GM12865 (cell line): ENCODE measurements around the gene TIMMDC1.

Source experiments
- DNase-seq: peaks from one replicate; pipeline ENCODE4 v3.0.0; 2010; ENCODE audit warnings: low read depth
- H3K4me3 ChIP-seq: 2 replicates; pipeline ENCODE4 v1.5.1; 2011; ENCODE audit warnings: mild to moderate bottlenecking, low read depth, low read length, control low read depth
- TF ChIP-seq, protein P1 (sequence below): IDR thresholded peaks from 2 replicates; pipeline ENCODE4 v1.5.1; 2011; ENCODE audit warnings: low read length, control low read depth, low read depth, inconsistent platforms; ENCODE audit not compliant: insufficient read depth; ENCODE audit errors: missing control alignments

The TIMMDC1 gene

DNA sequence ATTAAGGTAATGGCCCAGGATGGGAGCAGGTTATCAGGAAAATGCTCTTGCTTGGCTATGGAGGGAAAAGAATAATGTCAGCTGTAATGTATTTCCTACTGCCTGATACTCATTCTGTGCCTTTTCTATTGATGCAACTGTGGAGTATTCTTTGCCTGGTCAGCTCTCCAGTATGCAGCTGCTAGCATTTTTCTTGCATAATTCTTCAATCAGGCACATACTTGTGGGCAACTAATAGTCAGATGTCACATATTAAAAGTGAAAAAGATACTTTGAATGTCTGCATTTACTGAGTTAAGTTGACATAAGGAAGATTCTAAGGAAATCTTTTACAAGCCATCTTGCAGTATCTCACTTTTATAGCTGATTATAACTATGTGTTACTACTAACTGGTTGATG is 31.5 kb downstream of the TIMMDC1 start:
- TF ChIP-seq, protein P1, sequence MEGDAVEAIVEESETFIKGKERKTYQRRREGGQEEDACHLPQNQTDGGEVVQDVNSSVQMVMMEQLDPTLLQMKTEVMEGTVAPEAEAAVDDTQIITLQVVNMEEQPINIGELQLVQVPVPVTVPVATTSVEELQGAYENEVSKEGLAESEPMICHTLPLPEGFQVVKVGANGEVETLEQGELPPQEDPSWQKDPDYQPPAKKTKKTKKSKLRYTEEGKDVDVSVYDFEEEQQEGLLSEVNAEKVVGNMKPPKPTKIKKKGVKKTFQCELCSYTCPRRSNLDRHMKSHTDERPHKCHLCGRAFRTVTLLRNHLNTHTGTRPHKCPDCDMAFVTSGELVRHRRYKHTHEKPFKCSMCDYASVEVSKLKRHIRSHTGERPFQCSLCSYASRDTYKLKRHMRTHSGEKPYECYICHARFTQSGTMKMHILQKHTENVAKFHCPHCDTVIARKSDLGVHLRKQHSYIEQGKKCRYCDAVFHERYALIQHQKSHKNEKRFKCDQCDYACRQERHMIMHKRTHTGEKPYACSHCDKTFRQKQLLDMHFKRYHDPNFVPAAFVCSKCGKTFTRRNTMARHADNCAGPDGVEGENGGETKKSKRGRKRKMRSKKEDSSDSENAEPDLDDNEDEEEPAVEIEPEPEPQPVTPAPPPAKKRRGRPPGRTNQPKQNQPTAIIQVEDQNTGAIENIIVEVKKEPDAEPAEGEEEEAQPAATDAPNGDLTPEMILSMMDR: no peak
- H3K4me3 ChIP-seq: no peak overlapping the region
- DNase-seq: no peak

GRCh38 chr3:119530456-119530855 is 32.1 kb downstream of the TIMMDC1 start:
- TF ChIP-seq, protein P1: no peak
- no peak for DNase-seq
- no peak overlapping the region for H3K4me3 ChIP-seq

DNA sequence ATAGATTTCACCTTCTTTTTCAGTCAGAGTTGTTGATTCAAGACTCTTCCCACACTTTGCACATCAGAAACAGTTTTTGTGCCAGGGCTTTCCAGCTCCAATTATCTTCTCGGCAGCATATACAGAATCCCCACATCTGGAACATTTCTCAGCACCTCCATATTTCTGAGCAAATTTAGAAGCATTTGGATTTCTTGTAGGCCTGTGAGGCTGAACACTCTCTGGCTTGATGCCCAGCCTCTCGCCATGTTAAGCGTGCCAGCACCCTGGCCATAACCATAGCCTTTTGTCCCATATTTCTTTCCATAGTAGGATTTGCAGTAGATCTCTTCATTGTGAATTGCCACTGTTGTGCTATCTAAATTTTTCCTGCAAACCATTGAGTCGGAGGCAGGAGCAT is 32.8 kb downstream of the TIMMDC1 start:
- no peak for DNase-seq
- H3K4me3 ChIP-seq: no peak overlapping the region
- TF ChIP-seq, protein P1: no peak

GRCh38 chr3:119534296-119534695 is 35.9 kb downstream of the TIMMDC1 start:
- TF ChIP-seq, protein P1: no peak
- H3K4me3 ChIP-seq: no peak overlapping the region
- DNase-seq: no peak

GRCh38 chr3:119536757-119537156 is 38.4 kb downstream of the TIMMDC1 start:
- TF ChIP-seq, protein P1: no peak
- DNase-seq: no peak
- H3K4me3 ChIP-seq: no peak overlapping the region

- TF ChIP-seq, protein P1: no peak
- H3K4me3 ChIP-seq: no peak overlapping the region
- DNase-seq: no peak
Observed at GRCh38 chr3:119538772-119539171, 40.4 kb downstream of the TIMMDC1 start.

DNA sequence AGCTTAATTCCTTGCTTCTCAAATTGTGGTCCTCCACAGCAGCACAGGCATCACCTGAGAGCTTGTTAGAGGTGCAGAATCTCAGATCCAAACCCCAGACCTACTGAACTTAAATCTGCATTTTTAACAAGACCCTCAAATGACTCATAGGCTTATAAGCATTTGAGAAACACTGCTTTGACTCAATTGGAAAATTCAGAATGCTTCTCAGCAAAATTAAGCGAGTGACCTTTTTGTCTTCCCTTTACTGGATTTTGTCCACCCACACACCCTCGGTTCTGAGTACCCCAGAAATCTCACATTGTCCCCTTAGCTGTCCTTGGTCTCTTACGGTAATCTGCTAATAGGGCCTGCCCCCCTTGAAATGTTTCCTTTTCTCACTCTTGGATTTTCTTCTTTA is 43.2 kb downstream of the TIMMDC1 start:
- TF ChIP-seq, protein P1: no peak
- H3K4me3 ChIP-seq: no peak overlapping the region
- DNase-seq: no peak
